ENCODE data around the gene HDAC4. TPM values are rescaled to one million over a fixed set of nuclear protein-coding genes. Genes with fewer than 3 reads are reported as not detected.

HDAC4 gene
- total RNA-seq, 1 experiment from 2014 or later = 44.4 TPM

- H3K9me3 Mint-ChIP-seq = no peaks in the 10 kb centered on the region
- no peak for ATAC-seq
- H3K27me3 Mint-ChIP-seq (ENCODE audit: low read depth) = 0 out of 2 replicates have a peak, but pooled peaks cover 2% of the 10 kb centered on the region
- peaks cover 13% of the 10 kb centered on the region for H3K4me1 Mint-ChIP-seq
- H3K36me3 Mint-ChIP-seq = no peaks in the 10 kb centered on the region
- TF ChIP-seq AR (CRISPR knock-in tag; IDR thresholded peaks at IDR 0.05) (no peak), E2F4 (CRISPR knock-in tag; IDR thresholded peaks at IDR 0.05; ENCODE audit: borderline replicate concordance, low read depth) (no peak), ZNF423 (CRISPR knock-in tag; IDR thresholded peaks at IDR 0.05) (no peak), ERG (CRISPR knock-in tag; IDR thresholded peaks at IDR 0.05) (no peak)
- H3K27ac Mint-ChIP-seq = no peak overlapping the region
- ChIA-PET POLR2A (no interaction called here), CTCF (interaction anchor here (1.2 kb wide), 1 partner anchor 14 kb away, joined by 3 read pairs; no protein-coding TSS in a partner anchor)
- DNase-seq (ENCODE audit: low spot score) = no peak
- no peak overlapping the region for H3K4me3 Mint-ChIP-seq
Observed at GRCh38 chr2:239012228-239012627, 388.6 kb downstream of the HDAC4 start.

GRCh38 chr2:239009589-239009961, 391.2 kb downstream of the HDAC4 start:
- TF ChIP-seq USF1 (CRISPR knock-in tag; IDR thresholded peaks at IDR 0.05) (peak; percentile 74), NFATC4 (CRISPR knock-in tag; IDR thresholded peaks at IDR 0.05) (no peak), AR (CRISPR knock-in tag; IDR thresholded peaks at IDR 0.05) (no peak), MXD4 (CRISPR knock-in tag; IDR thresholded peaks at IDR 0.05; ENCODE audit: borderline replicate concordance) (no peak), ERG (CRISPR knock-in tag; IDR thresholded peaks at IDR 0.05) (no peak), ZNF121 (CRISPR knock-in tag; IDR thresholded peaks at IDR 0.05) (no peak), USF2 (CRISPR knock-in tag; IDR thresholded peaks at IDR 0.05) (peak; percentile 83), FOXJ3 (CRISPR knock-in tag; IDR thresholded peaks at IDR 0.05; ENCODE audit: borderline replicate concordance) (no peak)
- peak; percentile 43 for ATAC-seq
- CTCF ChIA-PET = no interaction called here
- no peak overlapping the region for H3K27ac Mint-ChIP-seq
- H3K4me3 Mint-ChIP-seq = no peak overlapping the region
- H3K9me3 Mint-ChIP-seq = no peaks in the 10 kb centered on the region
- peaks cover 13% of the 10 kb centered on the region for H3K4me1 Mint-ChIP-seq
- POLR2A ChIA-PET = no interaction called here
- H3K36me3 Mint-ChIP-seq = no peaks in the 10 kb centered on the region
- no peaks in the 10 kb centered on the region for H3K27me3 Mint-ChIP-seq (ENCODE audit: low read depth)
- no peak for DNase-seq (ENCODE audit: low spot score)

Data from WTC11 (cell line).